Activated B cell treated with CpG ODN at 0.5 μM for 24 hours (primary cell): ENCODE measurements around the gene TNFSF11. TPM values are rescaled to one million over a fixed set of nuclear protein-coding genes. Genes with fewer than 3 reads are reported as not detected.

Experiments used
- ATAC-seq: fragments of 200-7000 bp; cut with Tn5 transposase; one replicate; pipeline ENCODE4 v1.10.0; 2021; ENCODE audit warnings: low read depth, mild to moderate bottlenecking, moderate library complexity
- CTCF ChIA-PET: fragments of 350-600 bp; sonication (Branson Sonifier 250); formaldehyde crosslinking; loops from one replicate; lab custom pipeline; 2021; ENCODE audit warnings: antibody characterized with exemption; lab: Charles Lee
- POLR2A ChIA-PET: fragments of 350-600 bp; sonication (Branson Sonifier 250); formaldehyde crosslinking; loops from one replicate; lab custom pipeline; 2021; ENCODE audit warnings: antibody characterized with exemption; lab: Charles Lee
- DNase-seq: peaks from one replicate; pipeline ENCODE4 v3.0.0; 2022
- H3K27ac Mint-ChIP-seq: one replicate; pipeline ENCODE4 v1.8.0; 2020; ENCODE audit warnings: mixed read lengths
- H3K27me3 Mint-ChIP-seq: one replicate; pipeline ENCODE4 v1.8.0; 2021; ENCODE audit warnings: mixed read lengths
- H3K36me3 Mint-ChIP-seq: one replicate; pipeline ENCODE4 v1.8.0; 2021; ENCODE audit warnings: low read depth, mixed read lengths
- H3K4me1 Mint-ChIP-seq: one replicate; pipeline ENCODE4 v1.8.0; 2021; ENCODE audit warnings: mixed read lengths
- H3K4me3 Mint-ChIP-seq: one replicate; pipeline ENCODE4 v1.8.0; 2020; ENCODE audit warnings: mild to moderate bottlenecking, mixed read lengths
- H3K9me3 Mint-ChIP-seq: one replicate; pipeline ENCODE4 v1.8.0; 2020; ENCODE audit warnings: mixed read lengths
- intact Hi-C: fragments of 100-400 bp; cut with micrococcal nuclease; formaldehyde crosslinking; loops from one replicate; pipeline ENCODE4 v1.15.1; 2024
- total RNA-seq: library from RNA; stranded (reverse); gene quantifications from 2 replicates; pipeline ENCODE4 v1.2.3, GENCODE V29; 2022
- TF ChIP-seq, protein P1 (sequence below): fragments of 200-600 bp; IDR thresholded peaks from one replicate; pipeline ENCODE4 v1.8.0; 2022; ENCODE audit warnings: antibody characterized with exemption, mild to moderate bottlenecking

TNFSF11 gene
- total RNA-seq, 1 donor from 2014 or later, result 0.60 TPM

DNA sequence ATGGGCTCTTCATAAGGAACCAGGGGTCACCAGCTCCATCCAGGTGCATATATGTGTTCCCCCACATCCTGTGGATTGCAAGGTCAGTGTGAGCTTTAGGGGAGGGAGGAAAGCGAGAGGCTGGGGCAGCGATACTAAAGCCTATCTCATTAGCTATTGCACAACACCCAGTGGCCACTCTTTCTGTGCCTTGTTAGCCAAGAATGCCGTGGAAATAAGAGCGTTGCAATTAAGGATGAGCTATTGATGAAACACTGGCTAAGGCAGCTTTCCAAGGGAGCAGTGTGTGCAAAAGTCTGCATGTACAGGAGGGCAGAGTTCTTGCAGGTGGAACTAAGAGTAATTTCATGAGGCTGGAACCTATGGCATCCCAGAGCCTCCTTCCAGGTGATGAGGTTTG, 17.6 kb downstream of the TNFSF11 start:
- no peaks in the 10 kb centered on the region for H3K4me1 Mint-ChIP-seq
- intact Hi-C loops, result loop anchor here (5.0 kb wide), 1 partner anchor 44 kb away; no protein-coding TSS in a partner anchor
- ChIA-PET CTCF (no interaction called here), POLR2A (no interaction called here)
- ATAC-seq, result no peak
- no peaks in the 10 kb centered on the region for H3K9me3 Mint-ChIP-seq
- H3K4me3 Mint-ChIP-seq, result no peak overlapping the region
- no peak for DNase-seq
- TF ChIP-seq, protein P1, sequence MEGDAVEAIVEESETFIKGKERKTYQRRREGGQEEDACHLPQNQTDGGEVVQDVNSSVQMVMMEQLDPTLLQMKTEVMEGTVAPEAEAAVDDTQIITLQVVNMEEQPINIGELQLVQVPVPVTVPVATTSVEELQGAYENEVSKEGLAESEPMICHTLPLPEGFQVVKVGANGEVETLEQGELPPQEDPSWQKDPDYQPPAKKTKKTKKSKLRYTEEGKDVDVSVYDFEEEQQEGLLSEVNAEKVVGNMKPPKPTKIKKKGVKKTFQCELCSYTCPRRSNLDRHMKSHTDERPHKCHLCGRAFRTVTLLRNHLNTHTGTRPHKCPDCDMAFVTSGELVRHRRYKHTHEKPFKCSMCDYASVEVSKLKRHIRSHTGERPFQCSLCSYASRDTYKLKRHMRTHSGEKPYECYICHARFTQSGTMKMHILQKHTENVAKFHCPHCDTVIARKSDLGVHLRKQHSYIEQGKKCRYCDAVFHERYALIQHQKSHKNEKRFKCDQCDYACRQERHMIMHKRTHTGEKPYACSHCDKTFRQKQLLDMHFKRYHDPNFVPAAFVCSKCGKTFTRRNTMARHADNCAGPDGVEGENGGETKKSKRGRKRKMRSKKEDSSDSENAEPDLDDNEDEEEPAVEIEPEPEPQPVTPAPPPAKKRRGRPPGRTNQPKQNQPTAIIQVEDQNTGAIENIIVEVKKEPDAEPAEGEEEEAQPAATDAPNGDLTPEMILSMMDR, result no peak
- H3K36me3 Mint-ChIP-seq, result no peaks in the 10 kb centered on the region
- H3K27ac Mint-ChIP-seq, result no peak overlapping the region
- H3K27me3 Mint-ChIP-seq, result peaks cover 1% of the 10 kb centered on the region

DNA sequence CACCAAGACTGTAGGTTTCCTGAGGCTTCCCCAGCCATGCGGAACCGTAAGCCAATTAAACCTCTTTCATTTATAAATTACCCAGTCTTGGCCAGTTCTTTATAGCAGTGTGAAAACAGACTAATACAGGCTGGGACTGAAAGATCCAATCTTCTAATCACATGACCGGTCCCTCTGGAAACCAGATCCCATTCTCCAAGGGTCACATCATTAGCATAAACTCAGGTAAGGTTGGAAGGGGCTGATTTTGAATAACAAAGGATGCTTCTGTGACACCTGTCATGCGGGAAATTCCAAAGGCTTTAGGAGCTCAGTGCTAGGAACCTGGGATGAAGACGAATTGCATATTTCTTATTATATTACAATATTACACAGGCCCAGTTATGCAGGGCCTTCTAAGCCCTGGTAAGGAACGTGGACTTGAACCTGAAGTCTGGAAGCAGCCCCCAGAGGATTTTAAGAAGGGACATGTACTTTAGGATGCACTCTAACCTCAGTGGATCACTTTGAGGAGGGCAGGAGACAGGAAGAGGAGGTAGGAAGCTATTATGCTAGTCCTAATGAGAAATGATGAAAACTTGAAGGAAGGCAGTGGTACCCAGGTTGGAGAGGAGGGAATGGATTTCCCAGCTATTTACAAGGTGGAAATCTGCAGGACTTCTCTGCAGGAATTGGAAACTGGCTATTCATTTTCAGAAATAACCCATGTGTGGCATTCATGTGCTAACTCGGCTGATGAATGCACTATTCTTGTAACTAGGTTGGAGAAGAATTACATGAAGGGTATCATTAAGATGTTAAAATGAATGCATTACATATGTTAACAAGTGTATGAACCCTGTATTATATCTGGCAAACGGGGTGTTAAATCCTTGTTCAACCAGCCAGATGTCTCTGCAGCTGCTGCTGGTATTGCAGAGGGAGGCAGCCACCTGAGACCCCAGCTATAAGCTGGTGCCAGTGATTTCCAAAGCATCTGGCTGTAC, 19.3 kb downstream of the TNFSF11 start:
- Mint-ChIP-seq H3K36me3 (no peaks in the 10 kb centered on the region), H3K27ac (no peak overlapping the region), H3K9me3 (no peaks in the 10 kb centered on the region), H3K4me3 (no peak overlapping the region), H3K27me3 (peaks cover 1% of the 10 kb centered on the region), H3K4me1 (no peaks in the 10 kb centered on the region)
- ChIA-PET CTCF (interaction anchor here (3.0 to 3.5 kb wide), 2 partner anchors 259 to 1210 kb away, joined by 13 to 19 read pairs; no protein-coding TSS in a partner anchor), POLR2A (no interaction called here)
- intact Hi-C loops, result loop anchor here (5.0 kb wide), 1 partner anchor 46 kb away; no protein-coding TSS in a partner anchor
- ATAC-seq (no peak), DNase-seq (no peak)
- TF ChIP-seq, protein P1, result no peak

DNA sequence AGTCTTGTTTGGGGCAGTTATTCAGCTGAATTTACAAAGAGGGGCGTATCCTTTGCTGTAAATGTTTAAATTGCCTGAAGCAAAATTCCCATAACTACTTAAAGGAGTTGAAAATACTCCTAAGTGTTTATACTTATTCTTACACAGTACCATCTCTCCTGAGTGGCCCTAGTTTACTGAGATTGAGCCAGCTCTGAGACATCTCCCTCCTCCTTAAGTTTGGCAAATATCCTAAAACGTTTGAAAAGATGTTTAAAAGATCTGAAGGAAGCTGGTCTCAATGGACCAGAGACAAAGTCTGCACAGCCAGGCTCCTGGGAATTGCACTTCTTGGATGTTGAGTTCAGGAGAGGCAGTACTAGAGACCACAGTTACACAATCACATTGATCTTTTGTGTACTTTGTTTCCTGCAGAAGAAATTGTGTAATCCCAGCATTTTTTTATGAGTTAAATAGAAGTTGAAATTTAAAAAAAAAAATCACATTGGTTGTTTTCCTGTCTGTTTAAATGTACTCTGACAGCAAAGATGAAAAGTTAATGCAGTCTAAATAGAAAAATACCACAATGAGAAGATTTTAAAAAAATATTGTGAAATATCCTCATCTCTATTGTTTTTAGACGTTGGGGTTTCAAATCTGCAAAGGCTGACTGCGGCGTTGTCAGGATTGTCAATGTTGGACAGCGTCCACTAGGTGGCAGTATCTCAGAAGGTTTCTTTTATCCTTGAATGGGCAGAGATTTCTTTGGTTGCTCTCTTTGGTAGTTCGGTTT, 20.7 kb downstream of the TNFSF11 start:
- ATAC-seq, result peak; percentile 64
- Mint-ChIP-seq H3K27ac (no peak overlapping the region), H3K36me3 (no peaks in the 10 kb centered on the region), H3K9me3 (no peaks in the 10 kb centered on the region), H3K27me3 (peaks cover 1% of the 10 kb centered on the region), H3K4me1 (no peaks in the 10 kb centered on the region), H3K4me3 (no peak overlapping the region)
- ChIA-PET POLR2A (no interaction called here), CTCF (interaction anchor here (0.7 to 3.5 kb wide), 7 partner anchors 17 to 1279 kb away, joined by 3 to 19 read pairs (median 4); no protein-coding TSS in a partner anchor)
- TF ChIP-seq, protein P1, result peak; percentile 84
- DNase-seq, result no peak
- intact Hi-C loops, result loop anchor here (1.0 to 5.0 kb wide), 5 partner anchors 47 to 1283 kb away; partner anchors contain the start of genes CCDC122 and LACC1

DNA sequence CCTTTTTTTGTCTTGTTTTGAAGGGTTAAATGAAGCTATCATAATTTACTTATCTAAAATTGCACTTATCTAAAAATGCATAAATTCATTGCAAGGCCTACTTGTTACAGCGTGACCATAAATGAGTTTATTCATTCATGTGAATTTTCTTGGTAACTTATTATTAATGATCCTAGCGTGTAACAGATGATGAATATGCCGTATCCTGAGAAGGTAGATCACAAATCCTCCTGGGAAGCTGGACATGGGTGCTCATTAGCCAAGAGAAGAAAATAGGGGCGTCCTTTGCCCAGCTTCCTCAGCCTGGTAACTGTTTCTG, 21.3 kb downstream of the TNFSF11 start:
- H3K36me3 Mint-ChIP-seq, result no peaks in the 10 kb centered on the region
- TF ChIP-seq, protein P1, result no peak
- H3K27ac Mint-ChIP-seq, result no peak overlapping the region
- H3K9me3 Mint-ChIP-seq, result no peaks in the 10 kb centered on the region
- H3K4me1 Mint-ChIP-seq, result no peaks in the 10 kb centered on the region
- no peak for DNase-seq
- no peak overlapping the region for H3K4me3 Mint-ChIP-seq
- intact Hi-C loops, result loop anchor here (1.0 to 5.0 kb wide), 4 partner anchors 261 to 1282 kb away; partner anchors contain the start of genes CCDC122 and LACC1
- no peak for ATAC-seq
- peaks cover 1% of the 10 kb centered on the region for H3K27me3 Mint-ChIP-seq
- POLR2A ChIA-PET, result no interaction called here
- CTCF ChIA-PET, result interaction anchor here (0.7 to 3.5 kb wide), 7 partner anchors 16 to 1278 kb away, joined by 3 to 19 read pairs (median 4); no protein-coding TSS in a partner anchor
